Hematopoietic multipotent progenitor cell treated with erythropoietin and hydrocortisone succinate and interleukin-3 and kit ligand, for 17 days (in vitro differentiated cells): ENCODE measurements around the gene BAIAP2L1.

ENCODE experiments used
- DNase-seq: peaks from one replicate; pipeline ENCODE4 v3.0.0-alpha.2; 2015; ENCODE audit warnings: low spot score

Gene BAIAP2L1

DNA sequence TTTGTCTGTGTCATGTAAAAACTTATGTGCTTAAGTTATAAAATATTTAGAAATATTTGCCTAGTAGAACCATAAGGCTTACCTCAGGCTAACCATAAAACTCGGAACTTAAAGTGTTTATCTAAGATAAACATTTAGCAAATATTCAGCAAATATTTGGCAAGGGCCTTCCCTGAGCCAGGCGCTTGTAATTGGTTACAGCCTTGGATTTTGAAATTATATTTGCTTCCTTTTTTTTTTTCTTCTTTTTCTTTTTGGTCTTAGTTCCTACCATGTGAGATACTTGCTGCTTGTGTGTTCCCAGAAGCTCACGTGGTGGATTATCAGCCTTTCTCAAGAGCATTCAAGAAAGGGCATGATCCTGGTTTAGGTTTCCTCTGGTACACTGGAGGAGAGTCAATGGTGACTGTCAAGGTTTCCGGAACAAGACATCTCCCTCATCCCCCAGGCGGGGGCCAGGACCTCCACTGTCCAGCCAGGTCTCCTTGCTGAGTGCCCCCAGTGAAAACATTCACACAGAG lies 124.6 kb downstream of the BAIAP2L1 start:
- DNase-seq, result no peak

DNA sequence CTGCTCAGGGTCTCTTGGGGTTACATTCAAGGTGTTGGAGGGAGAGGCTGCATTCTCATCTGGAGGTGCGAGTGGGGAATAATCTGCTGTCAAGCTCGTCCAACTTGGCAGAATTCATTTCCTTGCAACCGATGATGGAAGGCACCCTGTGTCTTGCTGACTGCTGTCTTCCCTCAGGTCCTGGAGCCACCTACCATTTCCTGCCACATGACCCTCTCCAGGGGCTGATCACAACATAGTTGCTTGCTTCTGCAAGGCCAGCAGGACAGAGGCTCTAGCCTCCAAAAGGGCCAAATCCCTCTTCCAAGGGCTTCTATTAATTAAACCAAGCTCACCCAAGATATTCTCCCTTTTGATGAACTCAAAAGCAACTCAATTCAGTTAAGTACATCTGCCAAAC lies 133.6 kb downstream of the BAIAP2L1 start:
- DNase-seq, result no peak

DNA sequence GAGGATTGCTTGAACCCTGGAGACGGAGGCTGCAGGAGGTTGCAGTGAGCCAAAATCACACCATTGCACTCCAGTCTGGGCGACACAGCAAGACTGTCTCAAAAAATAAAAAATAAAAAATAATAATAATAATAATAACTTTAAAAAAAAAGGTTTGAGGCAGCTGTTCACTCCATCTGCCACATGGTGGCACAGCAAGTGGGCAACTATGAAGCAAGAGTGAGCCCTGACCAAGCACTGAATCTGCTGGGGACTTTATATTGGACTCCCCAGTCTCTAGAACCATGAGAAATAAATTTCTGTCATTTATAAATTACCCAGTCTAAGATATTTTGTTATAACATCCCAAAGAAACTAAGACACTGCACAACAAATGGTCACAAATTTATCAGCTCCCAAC lies 134.1 kb downstream of the BAIAP2L1 start:
- DNase-seq, result peak; percentile 37

DNA sequence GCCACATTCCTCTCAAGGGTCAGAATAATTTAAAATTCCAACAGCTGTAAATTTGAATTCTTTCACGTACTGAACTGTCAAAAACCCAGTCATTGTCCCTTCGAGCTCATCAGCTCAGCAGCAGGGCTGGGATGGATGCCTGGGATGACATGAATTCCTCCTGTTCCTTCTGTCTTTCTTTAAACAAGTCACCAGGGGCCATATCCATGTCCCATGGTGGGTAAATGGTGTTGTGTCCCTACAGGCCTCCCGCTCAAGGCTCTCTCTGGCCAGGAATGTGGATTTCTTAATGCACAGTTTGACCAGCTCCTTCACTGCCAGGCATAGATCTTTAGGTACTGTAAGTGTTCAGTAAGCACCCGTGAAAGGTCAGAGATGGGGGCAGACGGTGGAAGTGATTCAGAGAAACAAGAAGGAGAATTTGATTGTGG lies 135.0 kb downstream of the BAIAP2L1 start:
- no peak for DNase-seq

DNA sequence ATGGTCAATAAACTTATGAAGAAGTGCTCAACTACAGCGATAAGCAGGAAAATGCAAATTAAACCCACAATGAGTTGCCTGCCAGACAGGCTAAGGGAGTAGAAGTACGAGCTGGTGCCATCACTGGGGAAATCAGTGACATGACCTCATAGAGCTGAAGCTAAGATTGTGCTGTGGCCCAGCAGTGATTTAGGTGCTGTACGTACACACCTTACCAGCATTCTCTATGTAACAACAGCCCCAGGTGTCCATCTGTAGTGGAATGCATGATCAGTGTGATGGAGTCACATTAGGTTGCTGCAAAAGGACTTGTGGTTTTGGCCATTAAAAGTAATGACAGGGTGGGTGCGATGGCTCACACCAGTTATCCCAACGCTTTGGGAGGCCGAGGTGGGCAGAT lies 143.2 kb downstream of the BAIAP2L1 start:
- DNase-seq, result no peak

DNA sequence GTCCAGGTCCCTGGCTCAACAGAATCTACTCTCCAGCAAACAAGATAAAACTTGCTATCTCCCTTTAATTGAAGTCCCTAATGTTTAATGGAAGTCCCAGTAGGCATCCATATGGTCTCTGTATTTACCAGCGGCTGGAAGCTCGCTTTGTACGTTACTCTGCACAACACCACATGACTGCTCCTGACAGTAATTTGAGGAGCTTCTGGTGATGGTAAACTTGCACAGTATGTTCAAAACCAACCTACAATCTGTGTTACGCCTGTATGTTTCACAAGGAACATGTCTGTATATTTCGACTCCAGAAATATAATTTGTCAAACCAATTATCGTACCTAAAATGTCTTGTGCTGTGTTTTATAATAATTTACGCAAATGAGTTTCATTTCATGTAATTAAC lies 144.5 kb downstream of the BAIAP2L1 start:
- DNase-seq, result no peak

DNA sequence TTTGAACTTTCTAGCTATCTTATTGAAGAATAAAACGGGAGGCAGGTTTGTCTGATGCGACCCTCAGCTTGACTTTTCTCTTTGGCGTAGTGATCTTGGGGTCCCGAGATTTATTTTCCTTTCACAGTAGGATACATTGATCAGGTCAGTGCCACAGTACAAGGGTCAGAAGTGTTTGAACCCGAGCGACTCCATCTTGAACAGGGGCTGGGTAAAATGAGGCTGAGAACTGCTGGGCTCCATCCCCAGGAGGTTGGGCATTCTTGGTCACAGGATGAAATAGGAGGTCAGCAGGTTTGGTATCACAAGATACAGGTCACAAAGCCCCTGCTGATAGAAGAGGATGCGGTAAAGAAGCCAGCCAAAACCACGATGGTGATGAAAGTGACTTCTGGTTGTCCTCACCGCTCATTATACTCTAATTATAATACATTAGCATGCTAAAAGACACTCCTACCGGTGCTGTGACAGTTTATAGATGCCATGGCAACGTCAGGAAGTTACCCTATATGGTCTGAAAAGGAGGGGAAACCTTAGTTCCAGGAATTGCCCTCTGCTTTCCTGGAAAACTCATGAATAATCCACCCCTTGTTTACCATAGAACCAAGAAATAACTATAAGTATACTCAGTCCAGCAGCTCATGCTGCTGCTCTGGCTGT lies 145.8 kb downstream of the BAIAP2L1 start:
- no peak for DNase-seq

DNA sequence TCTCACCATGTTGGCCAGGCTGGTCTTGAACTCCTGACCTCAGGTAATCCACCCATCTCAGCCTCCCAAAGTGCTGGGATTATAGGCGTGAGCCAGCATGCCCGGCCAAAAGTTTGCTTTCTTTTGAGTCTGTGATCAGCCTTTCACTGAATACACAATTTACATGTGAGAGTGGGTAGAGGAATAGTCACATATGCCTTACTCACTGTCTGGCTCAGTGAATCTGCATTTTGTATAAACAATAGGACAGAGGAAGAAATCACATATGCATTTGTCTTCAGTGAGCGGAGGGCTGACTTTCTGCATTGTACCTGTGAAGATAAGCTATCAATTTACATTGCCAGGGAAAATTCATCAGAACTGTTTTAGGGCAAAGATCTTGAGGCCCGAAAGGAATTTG lies 146.4 kb downstream of the BAIAP2L1 start:
- no peak for DNase-seq

DNA sequence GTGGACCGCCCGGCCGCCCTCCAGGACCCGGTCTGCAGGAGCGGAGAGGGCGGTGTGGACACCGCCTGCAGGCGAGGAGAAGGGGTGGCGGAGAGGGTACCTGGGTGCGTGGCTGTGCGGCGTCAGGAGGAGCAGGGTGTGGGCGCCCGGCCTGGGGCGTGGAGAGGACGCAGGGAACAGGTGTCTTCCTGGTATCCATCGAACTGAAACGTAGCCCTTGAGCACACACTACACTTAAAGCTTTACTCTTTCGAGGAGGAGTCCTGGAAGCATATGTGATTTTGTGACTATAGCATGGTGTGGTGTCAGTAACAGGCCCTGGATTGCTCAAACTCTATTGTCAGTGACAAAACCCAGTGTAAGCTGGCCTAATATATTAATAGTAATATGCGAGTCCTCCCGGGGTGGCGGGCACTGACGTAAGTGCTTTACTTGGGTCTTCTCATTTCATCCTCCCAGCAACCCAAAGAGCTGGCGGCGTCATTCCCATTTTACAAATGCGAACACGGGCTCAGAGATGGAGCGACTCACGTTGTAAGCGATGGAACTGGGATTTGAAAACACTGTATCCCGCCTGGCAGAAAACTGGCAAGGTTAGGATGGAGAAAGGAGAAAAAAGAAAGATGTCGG lies 148.3 kb downstream of the BAIAP2L1 start:
- no peak for DNase-seq

DNA sequence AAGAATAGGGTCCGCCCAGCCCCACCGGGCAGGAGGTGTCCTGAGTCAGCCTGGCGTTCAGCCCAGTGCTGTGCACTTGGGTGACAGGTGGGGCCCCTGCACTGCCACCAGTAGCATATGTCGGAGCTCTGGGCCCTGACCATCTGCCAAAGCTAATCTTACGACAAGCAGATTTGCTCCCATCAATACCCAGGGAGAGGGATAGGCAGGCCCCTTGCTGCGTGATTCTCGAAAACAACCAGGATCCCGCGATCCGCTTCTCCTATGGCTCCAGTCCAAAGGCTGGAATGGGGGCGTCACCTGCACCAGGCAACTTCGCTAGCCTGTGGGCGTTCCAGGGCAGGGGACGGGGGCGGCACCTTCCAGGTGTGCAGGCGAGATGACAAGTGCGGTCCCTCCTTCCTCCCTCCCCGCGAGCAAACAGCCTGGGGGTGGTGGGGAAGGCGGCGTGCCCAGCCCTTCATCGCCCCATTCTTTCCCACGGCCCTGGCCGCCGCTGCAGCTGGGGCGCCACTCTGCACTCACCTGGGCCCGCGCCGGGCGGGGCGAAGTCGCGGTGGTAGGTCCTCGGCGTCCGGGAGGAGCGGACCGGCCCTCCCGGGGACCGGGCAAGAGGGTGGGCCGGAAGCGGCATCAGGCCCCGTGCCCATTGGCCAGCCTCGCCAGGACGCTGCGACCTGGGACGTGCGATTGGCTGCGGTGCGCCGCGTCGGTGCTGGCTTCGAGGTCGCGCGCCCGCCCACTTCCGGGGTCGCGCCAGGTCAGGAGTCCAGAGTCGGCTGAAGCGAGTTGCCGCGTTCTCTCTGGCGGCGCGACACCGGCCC lies 149.1 kb downstream of the BAIAP2L1 start, which contains the start of gene TECPR1:
Gene TECPR1 (minus strand): TSS at position 632 of the 824 bp plus-strand sequence. CDS start 6,086 bp downstream, outside the sequence.
- DNase-seq, result peak; percentile 94

DNA sequence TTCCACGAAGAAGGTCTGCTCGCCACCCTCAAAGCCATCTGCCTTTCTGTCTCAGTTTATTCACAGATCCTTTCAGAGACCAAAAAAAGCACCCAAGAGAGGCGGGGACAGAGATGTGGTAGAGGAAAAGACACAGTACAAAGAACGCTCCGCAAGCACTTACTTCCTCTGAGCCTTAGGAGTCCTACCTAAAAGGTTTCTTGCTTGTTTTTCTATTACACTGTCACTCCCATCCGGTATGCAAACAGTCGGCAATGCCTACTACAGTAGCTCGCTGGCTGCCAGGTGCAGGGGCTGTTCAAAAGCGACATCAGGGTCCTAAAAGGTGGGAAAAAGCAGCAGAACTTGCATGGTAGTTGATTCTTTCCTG lies 149.7 kb downstream of the BAIAP2L1 start:
- no peak for DNase-seq

DNA sequence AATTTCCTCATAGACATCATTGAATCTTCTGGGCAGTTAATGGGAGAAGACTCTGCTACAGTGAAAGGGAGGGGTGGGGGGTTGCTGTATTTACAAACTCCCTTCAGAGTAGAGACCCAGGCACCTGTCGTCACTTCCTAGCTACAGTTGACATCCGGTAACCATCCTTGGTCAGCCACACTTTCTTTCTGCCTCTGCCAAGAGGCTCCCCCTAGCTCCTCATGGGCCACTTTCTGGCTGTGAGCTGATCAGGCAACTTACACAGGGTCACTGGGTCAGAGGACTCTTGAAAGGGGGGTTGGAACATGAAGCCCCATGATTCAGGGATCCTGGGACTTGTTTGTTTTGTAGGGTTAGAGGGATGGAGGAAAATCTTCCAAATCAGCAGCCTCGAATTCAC lies 150.1 kb downstream of the BAIAP2L1 start:
- no peak for DNase-seq

DNA sequence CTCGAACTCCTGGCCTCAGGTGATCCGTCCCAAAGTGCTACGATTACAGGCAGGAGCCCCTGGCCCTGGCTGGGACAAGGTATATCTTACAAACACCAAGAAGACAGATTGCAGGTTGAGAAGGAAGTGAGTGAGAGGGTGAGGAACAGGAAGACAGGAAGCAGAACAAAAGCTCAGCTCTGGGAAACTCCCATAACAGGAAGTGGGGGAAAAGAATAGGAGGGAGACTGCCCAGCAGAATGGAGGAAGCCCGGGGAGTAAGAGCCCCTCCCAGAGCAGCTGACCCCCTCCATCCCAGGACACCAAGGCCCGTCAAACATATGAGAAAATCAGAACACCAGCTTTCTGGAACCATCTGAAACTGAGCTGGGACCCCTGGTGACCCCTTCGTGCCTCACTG lies 151.8 kb downstream of the BAIAP2L1 start:
- DNase-seq, result no peak

DNA sequence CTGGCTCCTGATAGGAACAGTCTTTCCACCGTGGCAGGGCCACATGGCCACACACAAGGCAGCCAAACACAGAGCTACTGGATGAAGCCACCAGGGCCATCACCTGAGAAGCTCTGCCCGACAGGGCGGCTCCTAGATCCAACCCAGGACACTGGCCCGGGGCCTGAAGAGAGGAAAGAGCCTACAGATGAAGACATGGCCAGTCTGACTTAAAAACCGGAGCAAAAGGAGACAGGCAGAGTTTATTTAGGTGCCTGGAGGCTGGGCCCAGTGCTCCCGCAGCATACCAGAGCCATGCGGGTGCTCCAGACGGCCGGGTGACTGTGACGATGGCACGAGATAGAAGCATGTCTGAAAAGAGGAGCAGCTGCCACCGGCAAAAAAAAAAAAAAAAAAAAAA lies 152.7 kb downstream of the BAIAP2L1 start:
- DNase-seq, result no peak

DNA sequence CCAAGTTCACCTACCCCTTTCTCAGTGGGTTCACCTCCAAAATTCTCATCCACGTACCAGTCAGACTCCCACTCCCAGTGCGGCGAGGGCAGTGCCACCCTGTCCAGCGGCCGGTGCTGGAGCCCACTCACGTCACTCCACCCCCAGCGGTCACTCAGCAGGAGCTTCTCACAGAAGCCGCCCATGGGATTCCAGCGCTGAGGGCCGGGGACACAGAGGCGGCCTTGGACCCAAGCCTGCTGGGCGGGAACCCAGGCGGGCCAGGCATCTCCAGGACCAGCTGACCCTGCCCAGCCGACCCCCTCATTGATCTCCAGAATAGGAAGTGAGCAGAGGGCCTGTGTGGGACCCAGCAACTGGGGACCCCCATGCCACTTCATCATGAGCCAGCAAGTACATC lies 156.0 kb downstream of the BAIAP2L1 start:
- DNase-seq, result no peak

DNA sequence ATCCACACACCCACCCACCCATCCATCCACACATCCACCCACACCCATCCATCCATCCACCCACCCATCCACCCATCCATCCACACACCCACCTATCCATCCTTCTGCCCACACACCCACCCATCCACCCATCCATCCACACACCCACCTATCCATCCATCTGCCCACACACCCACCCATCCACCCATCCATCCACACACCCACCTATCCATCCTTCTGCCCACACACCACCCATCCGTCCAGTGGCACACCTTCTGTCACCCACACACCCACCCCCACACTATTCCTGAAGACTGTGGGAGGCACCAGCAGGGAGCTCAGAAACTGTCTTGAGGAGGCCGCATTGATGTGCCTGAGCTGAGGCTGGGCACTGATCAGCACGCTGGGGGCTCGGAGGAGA lies 158.0 kb downstream of the BAIAP2L1 start:
- no peak for DNase-seq

DNA sequence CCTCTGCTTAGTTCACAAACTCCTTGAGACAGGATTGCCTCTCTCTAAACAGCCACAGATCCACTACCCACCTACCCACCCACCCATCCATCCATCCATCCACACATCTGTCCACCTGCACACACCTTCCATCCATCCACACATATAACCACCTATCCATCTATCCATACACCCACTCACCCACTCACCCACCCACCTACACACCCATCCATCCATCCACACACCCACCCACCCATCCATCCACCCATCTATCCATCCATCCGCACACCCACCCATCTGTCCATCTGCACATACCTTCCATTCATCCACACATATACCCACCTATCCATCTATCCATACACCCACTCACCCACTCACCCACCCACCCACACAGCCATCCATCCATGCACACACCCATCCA lies 158.5 kb downstream of the BAIAP2L1 start:
- DNase-seq, result no peak

DNA sequence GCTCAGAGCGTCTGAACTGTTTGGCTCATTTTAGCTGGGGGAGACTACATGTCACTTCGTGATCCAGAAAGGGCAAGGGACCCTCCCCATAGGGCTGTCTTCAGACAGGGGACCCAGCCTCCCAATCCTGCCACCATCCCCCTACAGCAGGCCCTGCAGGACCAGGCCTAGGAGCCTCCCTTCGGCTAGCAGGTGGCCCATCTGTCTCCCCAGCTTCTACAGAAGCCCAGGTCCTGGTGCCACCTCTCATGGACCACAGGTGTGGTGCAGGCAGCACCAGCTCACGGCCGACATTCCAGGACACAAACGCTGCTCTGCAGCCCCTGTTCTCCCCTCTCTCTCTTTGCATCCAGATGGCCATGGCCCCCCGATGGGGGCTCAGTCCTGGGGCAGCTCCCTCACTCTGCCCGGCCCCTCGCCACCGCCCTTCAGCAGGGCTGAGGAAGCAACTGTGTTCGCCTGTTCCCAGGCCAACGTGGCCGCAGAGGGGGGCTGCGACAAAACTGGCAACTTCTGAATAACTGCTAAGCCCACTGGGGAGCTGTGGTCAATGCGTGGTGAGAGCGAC lies 159.1 kb downstream of the BAIAP2L1 start:
- no peak for DNase-seq
